Colon (tissue), 2 donors: ENCODE results near the gene ZNF423.

Experiments
- FAIRE-seq: peaks from 2 replicates; lab custom pipeline; 2012; peaks lifted over from hg19 to GRCh38; lab: Jason Lieb, UNC
- donor health status: control.
- donor health status: control.

ZNF423 gene

DNA sequence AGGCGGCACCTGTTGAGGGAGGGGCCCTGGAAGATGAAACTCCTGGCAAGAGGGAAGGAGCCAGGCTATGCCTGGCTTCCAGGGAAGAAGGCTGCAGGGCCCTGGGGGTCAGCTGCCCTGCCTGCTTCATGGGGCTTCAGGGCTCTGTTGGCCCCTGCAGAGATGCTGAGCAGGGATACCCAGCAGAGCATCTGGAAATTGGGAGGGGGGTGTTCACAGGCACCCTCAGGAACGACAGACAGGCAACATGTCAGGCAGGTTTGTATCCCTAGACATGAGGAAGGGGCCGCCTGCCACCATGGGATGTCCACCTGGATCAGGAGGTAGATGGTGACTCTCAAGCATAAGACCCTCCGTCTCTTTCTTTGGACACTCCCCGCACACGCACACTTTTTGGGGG is 13.8 kb upstream of the ZNF423 start:
- FAIRE-seq: no peak

GRCh38 chr16:49867796-49868668 is 12.1 kb upstream of the ZNF423 start:
- FAIRE-seq: no peak

DNA sequence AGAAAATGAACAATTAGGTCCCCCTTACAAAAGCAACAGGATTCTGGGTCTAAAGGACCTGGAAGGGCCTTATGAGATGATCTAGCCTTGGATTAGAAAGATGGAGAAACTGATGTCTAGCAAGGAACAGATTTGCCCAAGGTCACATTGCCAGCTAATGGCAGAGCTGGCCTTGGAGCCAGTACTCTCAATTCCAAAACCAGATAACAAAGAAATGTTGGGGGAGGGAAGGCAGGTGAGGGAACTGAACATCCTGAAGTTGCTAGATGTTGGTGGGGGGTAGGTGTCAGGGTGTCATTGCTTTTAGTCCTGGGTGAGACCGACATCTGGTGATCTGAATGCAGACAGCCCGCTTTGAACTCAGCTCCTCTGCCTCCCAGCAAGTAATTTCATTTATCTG is 11.3 kb upstream of the ZNF423 start:
- no peak for FAIRE-seq

DNA sequence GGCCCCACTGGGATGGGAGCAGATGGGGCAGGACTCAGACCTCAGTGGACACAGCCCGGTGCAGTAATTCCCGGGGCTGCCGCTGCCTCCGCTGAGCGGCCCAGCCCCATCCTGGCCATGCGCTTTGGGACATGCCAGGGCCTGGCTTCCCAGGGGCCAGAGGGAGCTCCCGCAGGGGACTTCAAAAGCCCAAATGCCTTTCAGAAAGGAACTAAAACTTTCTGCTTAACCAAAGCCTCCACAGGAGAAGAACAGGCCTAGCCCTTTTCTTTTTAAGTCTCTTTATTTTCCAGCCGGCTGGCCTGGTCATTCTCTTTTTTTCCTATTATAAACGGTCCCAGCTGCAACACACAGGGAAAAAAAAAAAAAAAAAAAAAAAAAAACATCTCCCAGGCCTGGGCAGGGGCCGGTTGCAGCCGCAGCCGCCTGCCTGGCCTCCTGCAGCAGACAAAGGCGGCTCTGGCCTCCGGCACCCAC is 10.7 kb upstream of the ZNF423 start:
- no peak for FAIRE-seq

GRCh38 chr16:49862694-49863093 is 6.8 kb upstream of the ZNF423 start:
- FAIRE-seq: no peak

- no peak for FAIRE-seq
Observed at GRCh38 chr16:49861299-49861698, 5.4 kb upstream of the ZNF423 start.

GRCh38 chr16:49860593-49860992 is 4.7 kb upstream of the ZNF423 start:
- no peak for FAIRE-seq

- FAIRE-seq: no peak
Observed at GRCh38 chr16:49859125-49859811, 3.4 kb upstream of the ZNF423 start.

GRCh38 chr16:49858200-49859124 is 2.5 kb upstream of the ZNF423 start:
- FAIRE-seq: no peak

DNA sequence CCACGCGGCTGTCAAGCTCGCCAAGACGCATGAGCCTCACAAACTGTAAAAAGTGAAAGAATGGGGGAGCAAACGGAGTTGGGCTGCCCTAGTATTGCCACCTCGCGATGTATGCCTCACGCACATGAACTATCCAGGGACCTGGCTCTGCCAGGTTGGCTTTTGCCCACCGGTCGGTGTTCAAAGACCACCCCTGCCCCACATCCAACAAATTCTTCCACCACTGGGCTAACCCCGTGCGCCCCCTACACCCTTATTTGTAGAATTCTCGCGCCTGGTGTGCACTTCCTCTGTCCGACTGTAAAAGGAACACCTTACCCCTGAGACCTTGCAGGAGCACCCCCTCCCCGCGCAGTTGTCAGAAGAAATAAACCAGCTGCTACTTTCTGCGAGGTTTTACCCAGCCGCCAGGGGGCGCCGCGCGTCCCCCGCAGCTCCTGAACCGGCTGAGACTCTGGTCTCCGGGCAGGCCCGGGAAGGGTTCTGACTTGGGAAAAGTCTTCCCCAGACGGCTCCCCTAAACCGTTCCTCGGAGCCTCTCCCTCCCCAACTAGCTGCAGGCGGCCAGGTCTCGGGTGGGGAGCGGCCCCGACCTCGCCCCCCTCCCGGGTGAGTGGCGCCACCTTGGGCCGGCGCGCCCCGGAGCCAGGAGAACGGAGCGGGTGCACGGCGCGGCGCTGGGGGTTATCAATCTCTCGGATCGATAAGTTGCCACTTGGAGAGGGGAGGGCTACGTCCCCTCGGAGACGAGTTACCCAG is 1.7 kb upstream of the ZNF423 start:
- FAIRE-seq: no peak

DNA sequence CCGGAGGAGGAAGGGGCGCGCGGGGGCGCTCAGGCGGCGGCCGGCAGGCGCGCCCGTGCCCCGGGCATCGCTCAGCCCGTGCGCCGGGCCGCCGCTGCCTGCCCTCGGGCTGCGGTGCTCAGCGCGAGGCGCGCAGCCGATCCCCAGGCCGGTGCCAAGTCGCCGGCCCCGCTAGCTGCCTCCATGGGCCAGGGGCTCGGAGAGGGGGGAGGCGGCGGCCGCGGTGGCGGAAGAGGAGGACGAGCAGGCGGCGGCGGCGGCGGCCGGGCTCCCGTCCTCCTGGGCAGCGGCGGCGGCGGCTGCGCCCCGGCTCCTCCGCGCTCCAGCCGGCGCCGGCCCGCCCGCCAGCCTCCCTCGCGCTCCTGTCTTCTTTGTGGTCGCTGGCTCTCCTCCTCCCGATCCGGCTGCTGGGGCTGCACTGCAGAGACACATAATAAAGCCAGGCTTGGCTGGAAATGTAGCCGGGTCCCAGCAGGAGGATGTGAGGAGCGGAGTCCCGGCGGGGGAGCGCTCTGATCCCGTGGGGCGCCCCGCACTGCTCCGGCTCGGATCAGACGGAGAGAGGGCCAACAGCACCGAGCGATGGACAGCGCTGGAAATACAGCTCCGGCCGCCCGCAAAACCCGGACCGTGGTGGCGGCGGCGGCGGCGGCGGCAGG is 889 bp upstream of the ZNF423 start:
- no peak for FAIRE-seq

DNA sequence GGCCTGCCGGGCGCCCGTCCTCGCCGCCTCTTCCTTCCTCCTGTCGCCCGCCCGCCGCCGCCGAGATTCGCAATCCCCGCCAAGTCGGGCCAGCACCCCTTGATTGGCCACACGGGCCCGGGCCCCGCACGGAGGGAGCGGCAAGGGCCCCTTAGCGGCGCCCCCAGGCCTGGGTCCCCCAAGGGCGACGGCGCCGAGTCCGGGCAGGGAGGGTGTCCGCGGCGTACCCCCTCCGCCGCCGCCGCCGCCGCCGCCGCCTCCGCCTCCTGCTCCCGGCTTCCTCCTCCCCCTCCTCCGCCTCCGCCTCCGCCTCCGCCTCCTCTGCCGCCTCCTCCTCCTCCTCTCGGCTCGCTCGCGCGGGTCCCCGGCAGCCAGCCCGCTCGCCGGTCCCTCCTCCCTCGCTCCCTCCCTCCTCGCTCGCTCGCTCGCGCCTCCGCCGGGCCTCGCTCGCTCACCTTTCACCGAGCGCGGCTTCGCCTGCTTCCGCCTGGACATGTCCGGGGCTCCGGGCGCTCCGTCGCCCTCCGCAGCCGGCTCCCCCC is 561 bp downstream of the ZNF423 start:
- FAIRE-seq: no peak

GRCh38 chr16:49854796-49855203 is 1.1 kb downstream of the ZNF423 start:
- no peak for FAIRE-seq

- no peak for FAIRE-seq
Observed at GRCh38 chr16:49854188-49854795, 1.6 kb downstream of the ZNF423 start.

- FAIRE-seq: no peak
Observed at GRCh38 chr16:49852279-49852678, 3.6 kb downstream of the ZNF423 start.

DNA sequence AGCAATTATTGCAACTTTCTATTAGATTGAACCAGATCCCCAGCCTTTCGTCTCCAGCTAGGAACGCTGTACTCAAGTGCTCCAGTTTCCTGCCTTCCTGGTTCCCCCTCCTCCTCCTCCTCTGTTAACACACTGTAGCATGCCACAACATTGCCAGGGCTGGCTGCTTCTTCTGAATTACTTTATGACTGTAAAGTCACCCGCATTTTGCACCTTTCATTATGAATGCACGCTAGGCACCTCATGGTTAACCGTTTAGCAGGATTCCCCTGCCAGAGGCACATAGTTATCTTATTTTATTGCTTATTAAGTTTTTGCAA is 4.5 kb downstream of the ZNF423 start:
- no peak for FAIRE-seq

DNA sequence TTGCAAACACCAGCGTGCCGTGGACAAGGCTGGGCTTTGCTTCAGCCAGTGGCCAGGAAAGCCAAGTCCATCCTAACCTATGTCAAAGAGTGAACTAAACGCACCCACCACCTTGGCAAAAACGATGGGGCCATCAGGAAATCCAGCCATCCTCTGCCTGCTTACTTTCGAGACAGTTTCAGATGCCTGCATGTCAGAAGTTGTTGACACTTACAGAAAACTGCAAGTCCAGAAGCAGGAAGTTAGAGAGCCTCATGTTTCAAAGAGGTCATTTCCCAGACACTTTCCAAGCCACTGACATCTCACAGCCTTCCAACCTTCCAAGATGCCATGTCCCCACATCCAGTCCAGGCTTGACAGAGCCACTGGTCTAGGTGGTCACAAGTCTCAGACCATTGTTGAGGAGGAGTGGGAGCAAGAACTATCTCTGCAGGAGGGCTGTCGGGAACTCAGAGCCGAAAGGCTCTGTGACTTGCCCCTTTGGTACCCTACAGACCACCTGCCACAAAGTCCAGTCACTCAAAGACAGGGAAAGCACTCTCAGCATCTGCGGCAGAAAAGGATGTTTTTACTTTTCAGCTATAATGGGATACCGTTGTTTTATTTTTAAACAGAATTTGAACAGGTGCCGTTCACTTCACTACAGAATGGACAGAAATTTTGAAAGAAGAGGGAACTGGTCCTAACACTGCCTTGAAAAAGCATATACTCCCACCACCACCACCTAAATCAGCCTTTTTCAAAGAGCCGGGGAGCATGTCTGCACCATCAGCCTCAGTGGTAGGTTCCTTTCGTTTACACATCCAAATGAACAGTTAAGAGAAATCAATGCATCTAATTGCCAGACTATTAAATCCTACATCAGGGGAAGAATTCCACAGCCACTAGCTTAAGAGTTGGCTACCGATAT is 5.1 kb downstream of the ZNF423 start:
- no peak for FAIRE-seq

- FAIRE-seq: no peak
Observed at GRCh38 chr16:49849754-49850108, 6.2 kb downstream of the ZNF423 start.

DNA sequence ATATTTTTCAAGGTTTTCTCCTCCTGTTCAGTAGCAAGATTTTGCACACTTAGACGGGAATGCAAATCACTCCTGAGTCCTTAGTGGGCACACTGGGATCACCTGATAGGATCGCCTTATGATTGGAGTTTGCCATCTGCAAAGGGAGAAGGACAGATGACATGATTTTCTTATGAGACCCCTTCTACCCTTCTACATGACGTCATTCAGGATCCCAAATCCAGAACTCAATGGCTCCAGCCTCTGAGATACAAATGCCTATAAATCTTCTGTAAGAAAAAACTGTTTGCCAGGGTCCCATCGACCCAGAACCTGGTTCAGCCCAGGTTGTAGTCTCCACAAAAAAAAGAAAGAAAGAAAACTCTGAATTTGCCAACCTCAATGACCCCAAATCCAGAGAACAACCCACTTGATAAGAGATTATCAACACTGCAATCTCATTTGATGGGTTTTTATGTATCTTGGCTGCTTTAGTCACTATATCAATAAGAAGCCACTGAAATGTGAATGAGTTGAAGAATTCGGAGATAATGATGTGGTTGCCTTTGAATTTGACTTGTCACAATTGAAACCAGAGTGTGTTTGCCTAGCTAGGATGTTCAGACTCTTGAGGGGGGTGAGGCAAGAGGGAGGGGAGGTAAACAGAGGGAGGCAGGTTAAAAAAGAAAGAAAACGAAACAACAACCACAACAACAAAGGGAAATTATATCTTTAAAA is 6.7 kb downstream of the ZNF423 start:
- no peak for FAIRE-seq
